ENCODE results near the gene RFXAP. TPM values are rescaled to one million over a fixed set of nuclear protein-coding genes. Genes with fewer than 3 reads are reported as not detected.

Gene RFXAP
- total RNA-seq, 2 donors from 2014 or later: 13.9 to 15.3 TPM

DNA sequence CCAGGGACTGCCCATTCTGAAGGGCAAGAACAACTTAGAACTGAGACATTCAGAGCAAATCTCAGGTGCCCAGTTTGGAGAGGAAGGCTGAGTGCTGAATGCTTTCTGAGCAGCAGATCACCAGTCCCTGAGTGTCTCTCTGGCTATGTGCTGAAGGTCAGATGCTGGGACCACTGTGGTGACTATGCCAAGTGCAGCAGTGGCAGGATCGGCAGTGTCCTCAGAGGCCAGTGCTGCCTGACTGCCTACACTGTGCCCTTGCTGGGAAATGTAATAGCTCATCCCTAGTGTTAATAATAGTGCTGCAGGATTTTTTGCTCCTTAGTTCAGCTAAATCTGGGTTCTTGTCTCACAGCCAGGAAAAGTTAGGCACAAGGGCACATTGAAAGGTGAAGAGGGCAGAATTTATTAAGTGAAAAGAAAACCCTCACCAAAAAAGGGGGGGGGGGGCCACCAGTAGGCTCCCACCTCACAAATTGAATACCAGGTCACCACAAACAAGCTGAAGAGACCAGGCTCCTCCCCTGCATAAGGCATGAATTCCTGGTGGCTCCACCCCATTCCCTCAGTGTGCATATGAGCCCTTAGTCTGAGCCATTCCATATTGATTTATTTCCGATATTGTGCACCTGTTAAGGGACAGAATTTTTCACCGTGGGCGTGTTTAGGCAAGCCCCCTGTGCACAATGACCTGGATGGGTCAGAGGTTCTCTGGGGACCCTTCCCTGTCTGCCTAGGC is 18.5 kb downstream of the RFXAP start:
- peaks cover 16% of the 10 kb centered on the region for H3K36me3 Mint-ChIP-seq (ENCODE audit: low read depth)
- no peak overlapping the region for H3K27ac Mint-ChIP-seq
- no peaks in the 10 kb centered on the region for H3K9me3 Mint-ChIP-seq
- H3K4me3 Mint-ChIP-seq: no peak overlapping the region
- H3K4me1 Mint-ChIP-seq: no peaks in the 10 kb centered on the region
- ATAC-seq (replicated peaks): no peak
- H3K27me3 Mint-ChIP-seq: no peaks in the 10 kb centered on the region

DNA sequence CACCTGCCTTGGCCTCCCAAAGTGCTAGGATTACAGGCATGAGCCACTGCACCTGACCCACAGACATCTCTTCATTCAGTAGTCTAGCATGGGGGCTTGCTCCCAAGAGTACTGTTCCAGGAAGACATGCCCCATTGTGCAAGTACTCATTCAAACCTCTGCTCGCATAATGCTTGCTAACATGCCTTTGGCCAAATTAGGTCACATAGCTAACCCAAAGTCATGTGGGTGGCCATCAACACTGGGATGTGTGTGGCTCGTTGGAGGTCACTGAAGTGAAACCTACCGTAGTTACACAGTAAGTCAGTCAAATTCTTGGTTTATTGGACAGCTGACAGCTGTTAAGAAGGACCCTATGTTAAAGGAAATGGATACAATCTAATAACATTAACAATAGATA is 20.3 kb downstream of the RFXAP start:
- H3K4me1 Mint-ChIP-seq: no peaks in the 10 kb centered on the region
- peaks cover 11% of the 10 kb centered on the region for H3K36me3 Mint-ChIP-seq (ENCODE audit: low read depth)
- no peak overlapping the region for H3K27ac Mint-ChIP-seq
- H3K4me3 Mint-ChIP-seq: no peak overlapping the region
- H3K9me3 Mint-ChIP-seq: no peaks in the 10 kb centered on the region
- H3K27me3 Mint-ChIP-seq: no peaks in the 10 kb centered on the region
- no peak for ATAC-seq (replicated peaks)

DNA sequence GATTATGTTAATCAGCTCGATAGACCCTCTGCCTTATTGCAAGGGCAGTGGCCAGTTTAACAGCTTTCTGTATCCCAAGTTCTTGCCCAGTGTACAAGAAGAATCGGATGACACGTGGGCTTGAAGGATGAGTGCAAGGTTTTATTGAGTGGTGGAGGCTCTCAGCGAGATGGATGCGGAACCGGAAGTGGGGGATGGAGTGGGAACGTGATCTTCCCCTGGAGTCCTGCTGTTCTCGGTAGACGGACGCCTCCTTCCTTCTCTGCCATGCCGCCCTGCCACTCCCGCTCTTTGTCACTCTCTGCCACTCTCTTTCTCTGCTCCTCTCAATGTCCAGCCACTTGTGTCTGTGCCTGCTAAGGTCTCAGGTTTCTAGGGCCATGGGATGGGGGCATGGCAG is 21.0 kb downstream of the RFXAP start:
- ATAC-seq (replicated peaks): no peak
- H3K36me3 Mint-ChIP-seq (ENCODE audit: low read depth): peaks cover 8% of the 10 kb centered on the region
- no peaks in the 10 kb centered on the region for H3K9me3 Mint-ChIP-seq
- H3K4me3 Mint-ChIP-seq: no peak overlapping the region
- no peaks in the 10 kb centered on the region for H3K27me3 Mint-ChIP-seq
- H3K4me1 Mint-ChIP-seq: no peaks in the 10 kb centered on the region
- H3K27ac Mint-ChIP-seq: no peak overlapping the region

DNA sequence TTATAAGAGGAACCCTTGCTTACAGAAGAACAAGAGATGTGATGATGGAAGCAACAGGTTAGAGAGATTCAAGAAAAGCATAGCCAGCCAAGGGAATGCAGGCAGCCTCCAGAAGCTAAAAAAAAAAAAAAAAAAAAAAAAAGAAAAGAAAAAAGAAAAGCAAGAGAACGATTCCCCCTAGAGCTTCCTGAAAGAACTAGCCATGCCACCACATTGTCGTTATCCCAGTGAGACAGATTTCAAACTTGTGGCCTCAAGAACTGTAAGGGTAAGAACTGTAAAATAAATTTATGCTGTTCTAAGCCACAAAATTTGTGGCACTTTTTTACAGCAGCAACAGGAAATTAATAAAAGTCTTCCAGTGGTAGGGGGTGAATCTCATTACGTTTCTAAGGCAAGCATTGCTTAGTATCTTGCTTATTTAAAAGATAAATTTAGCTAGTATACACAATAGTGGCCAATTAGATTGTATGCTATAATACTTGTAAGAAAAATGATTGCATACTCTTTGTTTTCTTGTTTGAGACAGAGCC is 21.8 kb downstream of the RFXAP start:
- Mint-ChIP-seq H3K4me3 (no peak overlapping the region), H3K9me3 (no peaks in the 10 kb centered on the region), H3K27ac (no peak overlapping the region), H3K36me3 (ENCODE audit: low read depth) (peaks cover 5% of the 10 kb centered on the region), H3K4me1 (no peaks in the 10 kb centered on the region), H3K27me3 (no peaks in the 10 kb centered on the region)
- ATAC-seq (replicated peaks): no peak

DNA sequence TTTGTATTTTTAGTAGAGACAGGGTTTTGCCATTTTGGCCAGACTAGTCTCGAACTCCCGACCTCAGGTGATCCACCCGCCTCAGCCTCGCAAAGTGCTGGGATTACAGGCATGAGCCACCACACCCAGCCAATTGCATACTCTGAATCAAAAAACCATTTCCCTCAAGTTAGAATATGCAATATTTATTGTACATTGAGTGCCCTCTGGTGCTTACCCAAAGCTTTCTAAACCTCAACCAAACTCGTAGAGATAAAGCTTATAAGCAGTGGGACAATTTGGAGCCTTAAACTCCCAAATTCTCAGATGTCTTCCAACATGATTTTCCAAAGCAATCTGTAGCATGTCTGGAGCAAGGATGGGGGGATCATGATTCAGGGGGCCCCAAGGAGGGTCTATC is 22.4 kb downstream of the RFXAP start:
- no peaks in the 10 kb centered on the region for H3K9me3 Mint-ChIP-seq
- no peak for ATAC-seq (replicated peaks)
- no peaks in the 10 kb centered on the region for H3K4me1 Mint-ChIP-seq
- H3K36me3 Mint-ChIP-seq (ENCODE audit: low read depth): peaks cover 4% of the 10 kb centered on the region
- H3K4me3 Mint-ChIP-seq: no peak overlapping the region
- no peak overlapping the region for H3K27ac Mint-ChIP-seq
- H3K27me3 Mint-ChIP-seq: no peaks in the 10 kb centered on the region

DNA sequence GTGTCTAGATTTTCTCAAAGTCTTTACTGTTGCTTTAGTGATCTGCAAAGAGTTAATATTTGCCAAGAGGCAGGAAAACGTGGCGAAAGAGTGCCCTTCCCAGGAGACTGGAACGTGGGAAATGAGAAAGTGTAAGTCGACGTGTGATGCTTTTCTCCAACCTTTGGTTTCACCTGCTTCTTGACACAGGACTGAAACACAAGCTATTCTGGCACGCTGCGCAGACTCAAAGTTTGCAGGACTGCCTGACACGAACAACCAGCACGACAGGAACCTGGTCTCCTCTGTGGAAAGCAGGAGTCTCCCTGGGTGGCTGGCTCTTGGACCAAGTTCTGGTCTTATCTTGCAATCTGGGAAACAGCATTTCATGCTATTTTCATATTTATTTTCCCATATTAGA is 28.6 kb downstream of the RFXAP start:
- H3K36me3 Mint-ChIP-seq (ENCODE audit: low read depth): no peaks in the 10 kb centered on the region
- H3K4me1 Mint-ChIP-seq: no peaks in the 10 kb centered on the region
- H3K9me3 Mint-ChIP-seq: no peaks in the 10 kb centered on the region
- peaks cover 15% of the 10 kb centered on the region for H3K27me3 Mint-ChIP-seq
- no peak overlapping the region for H3K27ac Mint-ChIP-seq
- no peak for ATAC-seq (replicated peaks)
- H3K4me3 Mint-ChIP-seq: no peak overlapping the region

DNA sequence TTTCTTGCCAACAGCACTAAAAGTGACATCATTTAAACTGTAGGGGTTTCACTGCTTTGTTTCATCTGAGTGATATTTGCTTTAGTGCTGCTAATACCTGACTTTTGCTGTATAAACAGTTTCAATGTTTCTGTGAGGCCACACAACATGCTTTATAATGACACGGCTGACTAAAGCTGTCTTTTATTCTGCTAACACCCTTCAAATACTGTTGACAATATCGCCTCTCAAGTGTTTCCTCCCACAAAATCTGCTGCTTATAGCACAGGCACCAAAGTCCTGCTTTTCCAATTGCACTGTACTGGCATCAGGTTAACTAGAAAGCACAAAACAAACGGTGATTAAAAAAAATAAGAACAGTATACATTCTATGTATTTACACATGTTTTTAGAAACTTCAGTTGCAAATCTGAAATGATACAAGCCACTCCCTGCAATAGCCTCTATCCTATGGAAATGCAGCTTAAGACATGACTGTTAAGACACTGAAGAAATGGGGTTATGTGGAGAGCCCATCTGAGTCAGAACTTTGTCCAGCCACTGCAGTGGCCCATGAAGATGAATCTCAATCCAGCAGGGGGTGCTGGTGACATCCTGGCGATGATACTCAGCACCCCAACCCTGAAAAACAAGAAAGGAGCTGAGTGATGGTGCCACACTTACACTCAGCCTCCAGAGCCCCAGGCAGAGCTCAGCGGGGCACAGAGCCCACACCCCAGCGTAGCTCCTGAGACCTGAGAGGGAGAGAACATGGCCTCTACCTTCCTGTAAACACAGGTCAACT is 29.4 kb downstream of the RFXAP start:
- Mint-ChIP-seq H3K4me1 (no peaks in the 10 kb centered on the region), H3K27ac (no peak overlapping the region), H3K27me3 (peaks cover 17% of the 10 kb centered on the region), H3K36me3 (ENCODE audit: low read depth) (no peaks in the 10 kb centered on the region), H3K4me3 (no peak overlapping the region), H3K9me3 (no peaks in the 10 kb centered on the region)
- peak; percentile 67 for ATAC-seq (replicated peaks)

DNA sequence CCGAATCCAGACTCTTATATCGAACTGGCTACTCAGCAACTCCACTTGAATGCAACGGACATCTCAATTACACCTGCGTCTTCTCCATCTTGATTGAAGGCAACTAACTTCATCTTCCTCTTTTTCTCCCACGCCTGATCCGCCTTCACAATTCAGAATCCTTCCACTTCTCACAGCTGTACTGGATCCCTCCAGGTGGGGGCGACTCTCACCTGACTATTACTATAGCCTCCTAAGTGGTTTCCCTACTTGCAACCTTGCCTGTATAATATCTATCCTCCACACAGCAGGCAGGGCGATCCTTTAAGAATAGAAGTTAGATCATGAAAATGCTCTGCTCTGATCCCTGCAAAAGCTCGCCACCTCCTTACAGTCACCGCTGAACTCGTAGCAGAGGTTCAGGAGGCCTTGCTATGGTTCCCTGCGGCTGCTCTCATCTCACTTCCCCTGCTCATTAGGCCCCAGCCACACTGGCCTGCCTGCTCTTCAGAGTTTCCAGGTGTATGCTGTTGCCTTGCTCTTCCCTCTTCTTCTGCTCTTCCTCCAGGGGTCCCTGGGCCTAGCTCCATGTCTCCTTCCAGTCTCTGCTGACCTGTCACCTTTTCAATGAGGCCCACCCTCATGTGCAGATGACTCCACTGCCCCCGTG is 31.9 kb downstream of the RFXAP start:
- no peaks in the 10 kb centered on the region for H3K36me3 Mint-ChIP-seq (ENCODE audit: low read depth)
- H3K27me3 Mint-ChIP-seq: peaks cover 20% of the 10 kb centered on the region

DNA sequence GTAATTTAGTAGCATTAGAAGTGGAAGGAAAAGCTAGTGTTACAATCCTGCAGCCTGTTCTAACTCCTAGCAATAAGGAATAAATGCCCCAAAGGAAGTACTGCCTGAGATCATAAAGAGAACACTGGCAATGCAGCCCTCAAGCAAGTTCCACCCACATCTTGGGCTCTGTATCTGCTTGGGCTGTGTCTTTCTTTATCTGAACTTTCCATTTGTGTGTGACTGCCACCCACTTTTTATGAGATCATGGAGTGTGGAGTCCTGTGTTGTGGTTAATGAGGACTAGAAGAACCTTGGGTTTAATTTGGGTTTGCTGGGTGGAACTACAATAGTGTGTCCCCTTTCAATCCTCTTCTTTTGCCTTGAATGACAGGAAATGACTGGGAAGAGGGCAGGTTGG is 38.2 kb downstream of the RFXAP start:
- Mint-ChIP-seq H3K9me3 (no peaks in the 10 kb centered on the region), H3K27ac (no peak overlapping the region), H3K4me1 (no peaks in the 10 kb centered on the region), H3K27me3 (peaks cover 13% of the 10 kb centered on the region), H3K4me3 (no peak overlapping the region), H3K36me3 (ENCODE audit: low read depth) (no peaks in the 10 kb centered on the region)
- ATAC-seq (replicated peaks): no peak

More for the DNA sequence above, 31.9 kb downstream of the RFXAP start:
- no peaks in the 10 kb centered on the region for H3K9me3 Mint-ChIP-seq
- ATAC-seq (replicated peaks): no peak
- H3K27ac Mint-ChIP-seq: no peak overlapping the region
- no peaks in the 10 kb centered on the region for H3K4me1 Mint-ChIP-seq
- no peak overlapping the region for H3K4me3 Mint-ChIP-seq

DNA sequence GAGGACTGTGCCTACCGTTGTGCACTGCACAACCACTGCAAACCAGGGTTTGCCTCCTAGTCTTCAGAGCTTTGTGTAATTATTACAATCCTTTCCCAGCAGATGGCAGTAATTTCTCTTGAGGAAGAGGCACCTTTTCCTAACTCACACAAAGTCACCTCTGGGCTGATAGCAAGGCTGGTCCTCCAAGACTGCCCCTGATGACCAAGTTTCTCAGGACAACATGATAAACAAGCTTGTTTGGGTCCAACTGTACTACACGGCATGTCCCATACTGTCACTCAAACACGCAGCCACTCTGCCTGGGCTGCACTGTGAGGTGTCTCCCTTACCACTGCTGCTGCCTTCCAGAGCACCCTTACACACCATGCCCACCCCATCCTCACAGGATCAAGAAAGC is 39.3 kb downstream of the RFXAP start:
- ATAC-seq (replicated peaks): no peak
- no peaks in the 10 kb centered on the region for H3K4me1 Mint-ChIP-seq
- no peaks in the 10 kb centered on the region for H3K9me3 Mint-ChIP-seq
- no peaks in the 10 kb centered on the region for H3K36me3 Mint-ChIP-seq (ENCODE audit: low read depth)
- H3K27ac Mint-ChIP-seq: no peak overlapping the region
- H3K27me3 Mint-ChIP-seq: peaks cover 15% of the 10 kb centered on the region
- H3K4me3 Mint-ChIP-seq: no peak overlapping the region

DNA sequence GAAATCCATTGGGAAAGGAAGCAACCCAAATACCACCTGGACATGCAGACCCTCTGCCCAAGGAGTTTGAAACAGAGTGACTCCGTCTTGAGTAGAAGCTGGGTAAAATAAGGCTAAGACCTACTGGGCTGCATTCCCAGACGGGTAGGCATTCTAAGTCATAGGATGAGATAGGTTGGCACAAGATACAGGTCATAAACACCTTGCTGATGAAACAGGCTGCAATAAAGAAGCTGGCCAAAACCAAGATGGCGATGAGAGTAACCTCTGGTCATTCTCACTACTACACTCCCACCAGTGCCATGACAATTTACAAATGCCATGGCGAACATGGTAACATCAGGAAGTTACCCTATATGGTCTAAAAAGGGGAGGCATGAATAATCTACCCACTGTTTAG is 40.2 kb downstream of the RFXAP start:
- Mint-ChIP-seq H3K9me3 (no peaks in the 10 kb centered on the region), H3K27ac (no peak overlapping the region), H3K36me3 (ENCODE audit: low read depth) (no peaks in the 10 kb centered on the region)

DNA sequence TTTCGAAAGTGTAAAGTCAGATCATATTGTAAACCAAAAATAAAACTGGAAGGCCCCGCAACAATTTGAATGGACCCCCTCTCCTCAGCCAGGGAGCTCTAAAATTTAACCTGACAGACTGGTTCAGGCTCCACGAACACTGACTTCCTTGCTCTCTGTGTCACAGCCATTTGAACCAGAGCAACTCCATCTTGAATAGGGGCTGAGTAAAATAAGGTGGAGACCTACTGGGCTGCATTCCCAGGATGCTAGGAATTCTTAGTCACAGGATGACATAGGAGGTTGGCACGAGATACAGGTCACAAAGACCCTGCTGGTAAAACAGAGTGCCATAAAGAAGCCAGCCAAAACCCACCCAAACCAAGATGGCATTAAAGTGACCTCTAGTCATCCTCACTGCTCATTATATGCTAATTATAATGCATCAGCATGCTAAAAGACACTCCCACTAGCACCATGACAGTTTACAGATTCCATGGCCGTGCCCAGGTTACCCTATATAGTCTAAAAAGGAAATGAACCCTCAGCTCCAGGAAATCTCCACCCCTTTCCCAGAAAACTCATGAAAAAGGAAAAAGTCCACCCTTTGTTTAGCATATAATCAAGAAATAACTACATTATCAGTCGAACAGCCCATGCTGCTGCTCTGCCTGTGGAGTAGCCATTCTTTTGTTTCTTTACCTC is 43.1 kb downstream of the RFXAP start:
- no peaks in the 10 kb centered on the region for H3K9me3 Mint-ChIP-seq
- H3K36me3 Mint-ChIP-seq (ENCODE audit: low read depth): no peaks in the 10 kb centered on the region
- H3K27me3 Mint-ChIP-seq: peaks cover 38% of the 10 kb centered on the region
- no peak for ATAC-seq (replicated peaks)
- H3K4me1 Mint-ChIP-seq: no peaks in the 10 kb centered on the region
- H3K4me3 Mint-ChIP-seq: no peak overlapping the region
- no peak overlapping the region for H3K27ac Mint-ChIP-seq

More for the DNA sequence above, 40.2 kb downstream of the RFXAP start:
- Mint-ChIP-seq H3K27me3 (peaks cover 20% of the 10 kb centered on the region), H3K4me1 (no peaks in the 10 kb centered on the region), H3K4me3 (no peak overlapping the region)
- no peak for ATAC-seq (replicated peaks)

DNA sequence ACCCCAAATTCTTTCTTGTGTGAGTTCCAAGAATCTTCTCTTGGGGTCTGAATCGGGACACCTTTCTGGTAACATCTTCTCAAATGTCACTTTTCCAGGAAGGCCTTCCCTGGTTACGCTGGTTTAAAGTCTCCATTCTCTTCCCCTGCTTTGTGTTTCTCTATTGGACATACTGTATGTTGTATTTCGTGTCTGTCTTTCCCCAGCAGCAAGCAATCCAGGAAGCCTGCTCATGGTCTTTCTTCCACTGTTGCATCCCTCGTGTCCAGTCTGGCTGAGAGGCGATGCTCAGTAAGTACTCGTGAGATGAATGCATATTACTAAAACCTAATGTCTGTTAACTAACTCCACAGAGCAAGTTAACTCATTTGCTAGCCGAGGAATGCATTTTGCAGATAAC is 43.7 kb downstream of the RFXAP start:
- H3K4me1 Mint-ChIP-seq: no peaks in the 10 kb centered on the region
- H3K27me3 Mint-ChIP-seq: peaks cover 40% of the 10 kb centered on the region
- H3K9me3 Mint-ChIP-seq: no peaks in the 10 kb centered on the region
- no peak for ATAC-seq (replicated peaks)
- no peak overlapping the region for H3K27ac Mint-ChIP-seq
- H3K36me3 Mint-ChIP-seq (ENCODE audit: low read depth): no peaks in the 10 kb centered on the region
- no peak overlapping the region for H3K4me3 Mint-ChIP-seq

DNA sequence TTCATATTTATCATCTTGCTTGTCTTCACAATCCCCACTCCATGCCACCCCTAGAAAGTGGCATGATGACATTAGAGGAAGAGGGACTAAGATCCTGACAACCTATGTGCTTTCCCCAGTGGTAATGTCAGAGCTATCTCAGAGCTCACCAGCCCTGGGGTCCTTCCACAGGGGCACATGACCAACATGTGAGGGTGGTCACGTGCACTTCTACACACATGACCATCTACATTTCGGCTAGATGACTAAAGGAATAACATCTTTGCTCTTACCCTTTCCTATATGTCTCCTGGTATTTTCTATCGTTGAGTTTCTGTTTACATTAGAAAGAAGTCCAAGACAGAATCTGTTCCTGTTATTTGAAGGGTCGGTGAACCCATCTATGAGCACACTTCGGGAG is 46.2 kb downstream of the RFXAP start:
- no peaks in the 10 kb centered on the region for H3K36me3 Mint-ChIP-seq (ENCODE audit: low read depth)
- no peaks in the 10 kb centered on the region for H3K9me3 Mint-ChIP-seq
- no peak for ATAC-seq (replicated peaks)
- H3K27ac Mint-ChIP-seq: no peak overlapping the region
- H3K4me3 Mint-ChIP-seq: no peak overlapping the region
- peaks cover 39% of the 10 kb centered on the region for H3K27me3 Mint-ChIP-seq
- no peaks in the 10 kb centered on the region for H3K4me1 Mint-ChIP-seq
